ENCODE measurements around the gene FNBP1. TPM values are rescaled to one million over a fixed set of nuclear protein-coding genes. Genes with fewer than 3 reads are reported as not detected.
A peak's percentile ranks its signal among the peaks of the same experiment; 100 is the strongest.

The FNBP1 gene
- total and polyA plus RNA-seq, 2 experiments from 2014 or later: 26.6 to 28.8 TPM

DNA sequence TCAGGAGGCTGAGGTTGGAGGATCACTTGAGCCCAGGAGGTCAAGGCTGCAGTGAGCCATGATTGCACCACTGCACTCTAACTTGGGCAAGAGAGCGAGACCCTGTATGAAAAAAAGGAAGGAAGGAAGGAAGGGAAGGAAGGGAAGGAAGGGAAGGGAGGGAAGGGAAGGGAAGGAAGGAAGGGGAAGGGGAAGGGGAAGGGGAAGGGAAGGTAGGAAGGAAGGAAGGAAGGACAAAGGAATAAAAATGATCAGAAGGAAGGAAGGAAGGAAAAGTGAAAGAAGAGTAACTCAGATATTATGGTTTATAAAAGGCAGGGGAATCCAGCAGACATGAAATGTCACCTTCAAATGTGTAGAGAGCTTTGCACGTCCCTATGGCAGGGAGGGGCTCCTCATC, 143.4 kb downstream of the FNBP1 start (continued):
- TF ChIP-seq, protein P1, sequence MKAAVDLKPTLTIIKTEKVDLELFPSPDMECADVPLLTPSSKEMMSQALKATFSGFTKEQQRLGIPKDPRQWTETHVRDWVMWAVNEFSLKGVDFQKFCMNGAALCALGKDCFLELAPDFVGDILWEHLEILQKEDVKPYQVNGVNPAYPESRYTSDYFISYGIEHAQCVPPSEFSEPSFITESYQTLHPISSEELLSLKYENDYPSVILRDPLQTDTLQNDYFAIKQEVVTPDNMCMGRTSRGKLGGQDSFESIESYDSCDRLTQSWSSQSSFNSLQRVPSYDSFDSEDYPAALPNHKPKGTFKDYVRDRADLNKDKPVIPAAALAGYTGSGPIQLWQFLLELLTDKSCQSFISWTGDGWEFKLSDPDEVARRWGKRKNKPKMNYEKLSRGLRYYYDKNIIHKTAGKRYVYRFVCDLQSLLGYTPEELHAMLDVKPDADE (IDR thresholded peaks at IDR 0.05): no peak
- TF ChIP-seq POLR2AphosphoS5 (IDR thresholded peaks at IDR 0.05; ENCODE audit: low read depth) (no peak), JUNB (IDR thresholded peaks at IDR 0.05; ENCODE audit: unreplicated experiment) (no peak), ZNF331 (CRISPR knock-in tag; IDR thresholded peaks at IDR 0.05; ENCODE audit: low read depth) (no peak), STAT1 (IDR thresholded peaks at IDR 0.05; ENCODE audit: unreplicated experiment) (no peak), CREB1 (CRISPR knock-in tag; IDR thresholded peaks at IDR 0.05; ENCODE audit: low read depth) (no peak), NANOG (IDR thresholded peaks at IDR 0.05; ENCODE audit: borderline replicate concordance) (no peak), EZH2phosphoT487 (IDR thresholded peaks at IDR 0.05; ENCODE audit: unreplicated experiment) (no peak), EZH2 (IDR thresholded peaks at IDR 0.05; ENCODE audit: low read depth, unreplicated experiment) (no peak)
- TF ChIP-seq, protein P2, sequence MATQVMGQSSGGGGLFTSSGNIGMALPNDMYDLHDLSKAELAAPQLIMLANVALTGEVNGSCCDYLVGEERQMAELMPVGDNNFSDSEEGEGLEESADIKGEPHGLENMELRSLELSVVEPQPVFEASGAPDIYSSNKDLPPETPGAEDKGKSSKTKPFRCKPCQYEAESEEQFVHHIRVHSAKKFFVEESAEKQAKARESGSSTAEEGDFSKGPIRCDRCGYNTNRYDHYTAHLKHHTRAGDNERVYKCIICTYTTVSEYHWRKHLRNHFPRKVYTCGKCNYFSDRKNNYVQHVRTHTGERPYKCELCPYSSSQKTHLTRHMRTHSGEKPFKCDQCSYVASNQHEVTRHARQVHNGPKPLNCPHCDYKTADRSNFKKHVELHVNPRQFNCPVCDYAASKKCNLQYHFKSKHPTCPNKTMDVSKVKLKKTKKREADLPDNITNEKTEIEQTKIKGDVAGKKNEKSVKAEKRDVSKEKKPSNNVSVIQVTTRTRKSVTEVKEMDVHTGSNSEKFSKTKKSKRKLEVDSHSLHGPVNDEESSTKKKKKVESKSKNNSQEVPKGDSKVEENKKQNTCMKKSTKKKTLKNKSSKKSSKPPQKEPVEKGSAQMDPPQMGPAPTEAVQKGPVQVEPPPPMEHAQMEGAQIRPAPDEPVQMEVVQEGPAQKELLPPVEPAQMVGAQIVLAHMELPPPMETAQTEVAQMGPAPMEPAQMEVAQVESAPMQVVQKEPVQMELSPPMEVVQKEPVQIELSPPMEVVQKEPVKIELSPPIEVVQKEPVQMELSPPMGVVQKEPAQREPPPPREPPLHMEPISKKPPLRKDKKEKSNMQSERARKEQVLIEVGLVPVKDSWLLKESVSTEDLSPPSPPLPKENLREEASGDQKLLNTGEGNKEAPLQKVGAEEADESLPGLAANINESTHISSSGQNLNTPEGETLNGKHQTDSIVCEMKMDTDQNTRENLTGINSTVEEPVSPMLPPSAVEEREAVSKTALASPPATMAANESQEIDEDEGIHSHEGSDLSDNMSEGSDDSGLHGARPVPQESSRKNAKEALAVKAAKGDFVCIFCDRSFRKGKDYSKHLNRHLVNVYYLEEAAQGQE (IDR thresholded peaks at IDR 0.05; ENCODE audit: unreplicated experiment): no peak
- TF ChIP-seq, protein P3, sequence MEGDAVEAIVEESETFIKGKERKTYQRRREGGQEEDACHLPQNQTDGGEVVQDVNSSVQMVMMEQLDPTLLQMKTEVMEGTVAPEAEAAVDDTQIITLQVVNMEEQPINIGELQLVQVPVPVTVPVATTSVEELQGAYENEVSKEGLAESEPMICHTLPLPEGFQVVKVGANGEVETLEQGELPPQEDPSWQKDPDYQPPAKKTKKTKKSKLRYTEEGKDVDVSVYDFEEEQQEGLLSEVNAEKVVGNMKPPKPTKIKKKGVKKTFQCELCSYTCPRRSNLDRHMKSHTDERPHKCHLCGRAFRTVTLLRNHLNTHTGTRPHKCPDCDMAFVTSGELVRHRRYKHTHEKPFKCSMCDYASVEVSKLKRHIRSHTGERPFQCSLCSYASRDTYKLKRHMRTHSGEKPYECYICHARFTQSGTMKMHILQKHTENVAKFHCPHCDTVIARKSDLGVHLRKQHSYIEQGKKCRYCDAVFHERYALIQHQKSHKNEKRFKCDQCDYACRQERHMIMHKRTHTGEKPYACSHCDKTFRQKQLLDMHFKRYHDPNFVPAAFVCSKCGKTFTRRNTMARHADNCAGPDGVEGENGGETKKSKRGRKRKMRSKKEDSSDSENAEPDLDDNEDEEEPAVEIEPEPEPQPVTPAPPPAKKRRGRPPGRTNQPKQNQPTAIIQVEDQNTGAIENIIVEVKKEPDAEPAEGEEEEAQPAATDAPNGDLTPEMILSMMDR (conservative IDR thresholded peaks at IDR 0.05; ENCODE audit: low read depth in 2 of 2): no peak

DNA sequence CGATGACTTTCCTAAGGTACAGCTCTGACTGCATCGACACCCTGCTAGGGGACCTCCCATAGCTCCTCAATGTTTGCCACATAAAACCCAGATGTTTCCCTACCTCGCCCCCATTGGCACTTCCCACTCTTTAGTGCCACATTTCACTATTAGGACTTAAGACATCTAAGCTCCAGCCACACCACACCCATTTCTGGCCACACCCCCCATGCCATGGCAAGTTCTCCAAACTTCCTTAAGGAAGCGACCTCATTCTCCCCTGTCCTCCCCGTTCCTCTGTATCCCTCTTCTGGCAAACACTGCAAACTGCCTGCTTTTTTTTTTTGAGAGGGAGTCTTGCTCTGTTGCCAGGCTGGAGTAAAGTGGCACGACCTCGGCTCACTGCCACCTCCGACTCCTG, 144.8 kb downstream of the FNBP1 start:
- Histone ChIP-seq H3K36me3 (ENCODE audit: insufficient read depth) (peaks cover 4% of the 10 kb centered on the region), H3K4me1 (ENCODE audit: insufficient read depth) (no peaks in the 10 kb centered on the region), H3F3A (replicated peaks; ENCODE audit: low read depth) (no peaks in the 10 kb centered on the region), H3K79me2 (replicated peaks; ENCODE audit: insufficient read depth) (no peaks in the 10 kb centered on the region), H3K9me2 (ENCODE audit: insufficient read depth) (no peaks in the 10 kb centered on the region), H3K27ac (ENCODE audit: low read depth) (no peak overlapping the region), H2AFZ (no peak overlapping the region), H3K4me2 (no peak overlapping the region), H4K20me1 (replicated peaks; ENCODE audit: insufficient read depth) (no peaks in the 10 kb centered on the region), H3K27me3 (ENCODE audit: insufficient read depth) (no peaks in the 10 kb centered on the region), H3K4me3 (no peak overlapping the region)
- DNase-seq (ENCODE audit: low spot score) (peak; percentile 44), ATAC-seq (peak; percentile 61; the same call in 2 of the 3 replicates)
- H3K9me3 Mint-ChIP-seq: no peaks in the 10 kb centered on the region
- H3K27me3 Mint-ChIP-seq (ENCODE audit: insufficient read depth, low read depth, poor library complexity): peaks cover 13% of the 10 kb centered on the region
- H3K27ac Mint-ChIP-seq: no peak overlapping the region
- no peak overlapping the region for H3K4me3 Mint-ChIP-seq
- H3K36me3 Mint-ChIP-seq (ENCODE audit: low read depth): peaks cover 46% of the 10 kb centered on the region
- no peaks in the 10 kb centered on the region for H3K4me1 Mint-ChIP-seq
- TF ChIP-seq, protein P3 (conservative IDR thresholded peaks at IDR 0.05; ENCODE audit: low read depth in 2 of 2): peak; percentile 21 to 38; a peak in 3 of 4 replicates
- TF ChIP-seq JUNB (IDR thresholded peaks at IDR 0.05; ENCODE audit: unreplicated experiment) (no peak), ZNF331 (CRISPR knock-in tag; IDR thresholded peaks at IDR 0.05; ENCODE audit: low read depth) (no peak), NANOG (IDR thresholded peaks at IDR 0.05; ENCODE audit: borderline replicate concordance) (no peak), CREB1 (CRISPR knock-in tag; IDR thresholded peaks at IDR 0.05; ENCODE audit: low read depth) (no peak), POLR2AphosphoS5 (IDR thresholded peaks at IDR 0.05; ENCODE audit: low read depth) (no peak)
